GM12891 (cell line): ENCODE results near the gene SPR.

ENCODE experiments used
- PAX5 ChIP-seq: IDR thresholded peaks from 2 replicates; pipeline ENCODE4 v1.6.1; 2011; ENCODE audit warnings: low read length, moderate library complexity, mild to moderate bottlenecking; ENCODE audit not compliant: insufficient read depth, severe bottlenecking
- POLR2A ChIP-seq: IDR thresholded peaks from 2 replicates; pipeline ENCODE4 v1.6.1; 2011; ENCODE audit warnings: low read depth, low read length, control low read depth
- POLR2AphosphoS5 ChIP-seq: IDR thresholded peaks from 2 replicates; pipeline ENCODE4 v1.6.1; 2011; ENCODE audit warnings: low read depth, low read length, control low read depth

GRCh38 chr2:72933646-72934151 is 46.5 kb downstream of the SPR start:
- TF ChIP-seq POLR2A = no peak
- no peak for TF ChIP-seq POLR2AphosphoS5
- TF ChIP-seq PAX5 = no peak
